NCI-H1417 (cell line): ENCODE results near the gene SSR1.
A peak's percentile ranks its signal among the peaks of the same experiment; 100 is the strongest.
"Not testable (repeated sequence)": the region's sequence is repeated elsewhere in the genome, so short reads cannot be mapped to it uniquely, and the experiment has no call there.

Experiments used
- DNase-seq, 3 experiments: peaks; one replicate each; lab custom pipeline; 2025; lab: John Stamatoyannopoulos, UW

SSR1 gene

DNA sequence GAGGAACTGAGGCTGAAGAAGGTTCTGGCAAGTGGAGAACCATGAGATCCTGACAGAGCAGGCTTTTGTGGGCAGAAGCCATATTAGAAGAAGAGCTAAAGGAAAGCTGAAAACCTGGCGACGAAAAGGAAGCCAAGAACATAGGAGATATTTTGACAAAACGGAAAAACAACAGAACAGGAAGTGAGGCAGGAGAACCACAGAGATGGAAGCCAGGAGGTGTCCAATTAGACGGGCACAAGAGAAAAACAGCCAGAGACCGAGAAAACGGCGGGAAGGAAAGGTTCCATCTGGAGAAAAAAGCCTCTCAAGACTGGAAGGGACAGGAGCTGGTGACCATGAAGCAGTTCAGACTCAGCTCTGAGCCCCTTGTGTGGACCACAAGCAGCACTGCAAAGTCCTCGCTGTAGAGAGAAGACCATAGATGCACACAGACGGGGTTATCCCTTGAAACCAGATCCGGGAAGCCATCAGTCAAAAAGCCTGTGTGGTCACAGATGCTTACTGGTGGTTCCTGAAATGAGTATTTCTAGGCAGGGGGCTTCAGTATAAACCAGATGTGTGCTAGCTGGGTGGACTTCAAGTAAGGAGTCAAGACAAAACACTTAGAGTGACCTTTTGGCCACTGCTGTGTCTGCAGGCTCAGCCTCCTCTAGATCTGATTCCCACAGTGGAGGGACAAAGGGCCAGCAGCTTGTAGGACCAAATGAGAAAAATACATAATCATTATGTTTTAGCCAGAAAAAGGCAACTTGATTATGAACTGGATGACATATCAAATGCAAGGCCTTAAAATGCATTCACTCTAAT is 30.7 kb downstream of the SSR1 start:
- no peak for DNase-seq

DNA sequence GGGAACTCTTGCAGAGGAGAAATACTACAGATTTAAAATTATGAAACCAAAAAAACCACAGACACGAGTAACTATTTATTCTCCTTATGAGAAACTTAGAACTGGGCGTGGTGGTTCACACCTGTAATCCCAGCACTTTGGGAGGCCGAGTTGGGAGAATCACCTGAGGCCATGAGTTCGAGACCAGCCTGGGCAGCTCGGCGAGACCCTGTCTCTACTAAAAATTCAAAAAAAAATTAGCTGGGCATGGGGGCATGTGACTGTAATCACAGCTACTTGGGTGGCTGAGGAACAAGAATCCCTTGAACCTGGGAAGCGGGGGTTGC is 36.8 kb downstream of the SSR1 start:
- no peak for DNase-seq

DNA sequence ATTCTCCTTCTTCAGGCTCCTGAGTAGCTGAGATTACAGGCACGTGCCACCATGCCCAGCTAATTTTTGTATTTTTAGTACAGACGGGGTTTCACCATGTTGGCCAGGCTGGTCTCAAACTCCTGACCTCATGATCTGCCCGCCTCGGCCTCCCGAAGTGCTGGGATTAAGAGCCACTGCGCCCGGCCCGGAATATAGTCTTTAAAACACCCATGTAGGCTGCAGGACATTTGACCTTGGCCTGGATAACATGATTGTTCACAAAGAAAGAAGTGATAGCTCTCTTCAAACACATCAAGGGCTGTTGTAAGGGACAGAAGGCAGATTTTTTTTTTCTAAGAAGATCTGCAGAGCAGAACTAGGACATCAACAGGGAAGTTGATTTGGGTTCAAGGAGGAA is 38.5 kb downstream of the SSR1 start:
- not testable (repeated sequence) for DNase-seq

DNA sequence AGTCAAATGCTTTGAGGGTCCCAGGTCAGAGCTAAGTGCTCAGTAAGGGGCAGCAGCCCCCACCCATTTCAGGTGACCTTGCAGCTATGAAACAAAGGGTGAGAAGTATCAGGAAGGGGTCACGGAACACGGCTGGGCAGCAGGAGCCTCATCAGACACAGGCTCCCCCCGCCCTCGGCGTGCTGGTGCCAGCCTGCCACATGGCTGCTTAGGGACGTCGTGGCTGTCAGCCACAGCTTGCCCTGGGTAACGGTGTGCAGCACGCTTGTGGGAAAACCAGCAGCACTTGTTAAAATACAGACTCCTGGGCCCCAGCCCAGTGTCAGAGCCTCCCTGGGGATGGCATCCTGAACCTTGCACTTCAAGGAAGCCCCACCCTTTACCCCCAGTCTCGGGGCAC is 39.3 kb downstream of the SSR1 start:
- no peak for DNase-seq

DNA sequence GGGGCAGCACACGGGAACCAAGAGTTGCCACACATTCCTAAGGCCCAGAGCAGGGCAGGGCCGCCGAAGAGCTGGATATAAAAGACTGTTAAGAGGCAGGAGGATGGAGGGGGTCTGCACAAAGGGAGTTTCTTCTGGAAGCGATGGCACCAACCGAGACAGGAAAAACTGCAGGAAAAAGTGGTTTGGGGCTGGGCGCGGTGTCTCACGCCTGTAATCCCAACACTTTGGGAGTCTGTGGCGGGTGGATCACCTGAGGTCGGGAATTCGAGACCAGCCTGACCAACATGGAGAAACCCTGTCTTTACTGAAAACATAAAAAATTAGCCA is 41.8 kb downstream of the SSR1 start:
- no peak for DNase-seq

DNA sequence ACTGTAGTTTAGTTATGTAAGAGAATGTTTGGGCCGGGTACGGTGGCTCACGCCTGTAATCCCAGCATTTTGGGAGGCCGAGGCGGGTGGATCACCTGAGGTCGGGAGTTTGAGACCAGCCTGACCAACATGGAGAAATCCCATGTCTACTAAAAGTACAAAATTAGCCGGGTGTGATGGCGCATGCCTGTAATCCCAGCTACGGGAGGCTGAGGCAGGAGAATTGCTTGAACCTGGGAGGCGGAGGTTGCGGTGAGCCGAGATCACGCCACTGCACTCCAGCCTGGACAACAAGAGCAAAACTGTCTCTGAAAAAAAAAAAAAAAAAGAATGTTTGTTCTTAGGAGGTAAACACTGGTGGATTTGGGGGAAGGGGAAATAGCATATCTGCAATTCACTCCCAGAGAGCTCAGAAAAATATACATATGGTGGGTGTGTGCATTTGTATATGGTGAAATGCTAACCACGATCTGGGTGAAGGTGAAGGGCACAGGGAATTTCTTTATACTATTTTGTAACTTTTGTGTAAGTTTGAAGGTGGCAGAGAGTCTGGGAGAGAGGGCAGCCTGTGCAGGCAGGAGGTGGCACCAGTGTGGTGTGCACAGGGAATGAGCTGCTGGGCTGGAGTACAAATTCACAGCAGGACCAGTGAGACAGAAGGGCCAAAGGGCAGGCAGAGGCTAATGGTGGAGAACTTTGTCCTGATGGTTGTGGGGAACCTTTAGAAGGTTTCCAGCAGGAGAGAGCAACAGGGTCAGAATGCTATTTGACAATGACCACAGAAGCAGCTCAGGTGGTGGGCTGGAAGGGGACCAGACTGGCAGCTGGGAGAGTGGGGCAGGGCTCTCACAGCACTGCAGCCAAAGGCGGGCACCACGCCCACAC is 42.4 kb downstream of the SSR1 start:
- DNase-seq, result no peak

DNA sequence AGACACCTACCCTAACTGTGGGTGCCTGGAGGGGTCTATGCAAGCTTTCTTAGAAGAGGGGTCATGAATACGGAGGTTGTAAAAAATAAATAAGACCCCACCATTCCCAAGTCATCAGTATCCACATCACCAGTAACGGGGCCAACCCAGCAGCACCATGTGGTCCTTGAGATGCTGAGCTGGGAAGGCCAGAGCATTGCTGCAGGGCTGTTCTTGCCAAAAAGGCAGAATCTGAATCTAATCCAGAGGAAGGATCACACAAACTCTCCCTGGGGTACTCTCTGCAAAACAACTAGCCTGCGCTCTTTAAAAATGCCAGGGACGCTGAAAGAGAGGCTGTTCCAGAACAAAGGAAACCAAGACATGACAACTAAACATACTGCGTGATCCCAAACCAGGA is 43.2 kb downstream of the SSR1 start:
- no peak for DNase-seq

DNA sequence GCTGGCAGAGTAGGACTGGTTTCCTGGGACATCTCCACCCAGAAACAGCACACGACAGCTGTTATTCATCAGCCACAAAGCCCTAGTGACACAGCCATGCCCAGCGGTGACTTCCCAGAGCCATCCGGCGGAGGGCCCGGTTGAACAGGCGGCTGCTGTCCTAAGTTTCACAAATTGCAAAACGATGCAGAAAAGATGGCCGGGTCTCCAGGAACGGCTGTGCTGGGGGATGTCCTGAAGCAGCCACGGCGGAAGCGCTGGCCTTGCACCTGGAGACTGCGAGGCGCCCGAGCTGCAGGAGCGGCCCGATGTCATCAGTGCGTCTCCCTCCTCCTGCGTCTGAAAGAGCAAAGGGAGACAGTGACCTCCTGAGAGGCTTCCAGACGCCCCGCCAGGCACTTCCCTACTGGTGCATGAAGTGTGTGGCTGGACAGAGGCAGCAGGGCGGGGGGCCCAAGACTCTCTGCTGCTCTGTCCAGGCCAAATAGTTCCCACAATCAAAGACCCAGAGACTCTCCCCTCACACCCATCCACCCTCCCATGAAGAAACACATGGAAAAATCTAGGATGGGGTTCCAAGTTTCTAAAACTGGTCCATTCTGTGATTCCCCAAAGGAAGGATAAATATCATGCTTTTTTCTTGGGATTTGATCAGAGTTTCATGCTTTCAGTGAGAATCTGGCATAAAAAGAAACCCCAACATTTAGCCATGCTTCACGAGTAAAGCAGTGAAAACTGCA is 44.0 kb downstream of the SSR1 start:
- no peak for DNase-seq

DNA sequence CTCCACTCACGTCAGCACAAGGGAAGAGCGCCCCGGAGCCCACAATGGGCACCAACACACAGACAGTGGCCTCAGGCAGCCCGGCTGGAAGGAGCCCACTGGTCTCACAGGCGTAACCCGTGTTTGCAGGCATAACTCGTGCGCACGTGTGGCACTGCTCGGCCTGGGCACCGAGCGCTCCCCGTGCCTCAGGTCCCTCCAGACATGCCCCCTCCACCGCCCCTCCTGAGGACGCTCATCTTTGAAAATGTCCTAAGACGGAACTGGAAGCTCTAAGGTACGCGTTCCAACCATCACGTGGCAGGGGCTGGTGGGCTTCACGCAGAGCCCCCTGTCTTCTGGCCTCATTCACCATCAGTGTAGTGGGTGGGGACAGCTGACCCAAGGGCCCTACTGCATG is 44.6 kb downstream of the SSR1 start:
- no peak for DNase-seq

DNA sequence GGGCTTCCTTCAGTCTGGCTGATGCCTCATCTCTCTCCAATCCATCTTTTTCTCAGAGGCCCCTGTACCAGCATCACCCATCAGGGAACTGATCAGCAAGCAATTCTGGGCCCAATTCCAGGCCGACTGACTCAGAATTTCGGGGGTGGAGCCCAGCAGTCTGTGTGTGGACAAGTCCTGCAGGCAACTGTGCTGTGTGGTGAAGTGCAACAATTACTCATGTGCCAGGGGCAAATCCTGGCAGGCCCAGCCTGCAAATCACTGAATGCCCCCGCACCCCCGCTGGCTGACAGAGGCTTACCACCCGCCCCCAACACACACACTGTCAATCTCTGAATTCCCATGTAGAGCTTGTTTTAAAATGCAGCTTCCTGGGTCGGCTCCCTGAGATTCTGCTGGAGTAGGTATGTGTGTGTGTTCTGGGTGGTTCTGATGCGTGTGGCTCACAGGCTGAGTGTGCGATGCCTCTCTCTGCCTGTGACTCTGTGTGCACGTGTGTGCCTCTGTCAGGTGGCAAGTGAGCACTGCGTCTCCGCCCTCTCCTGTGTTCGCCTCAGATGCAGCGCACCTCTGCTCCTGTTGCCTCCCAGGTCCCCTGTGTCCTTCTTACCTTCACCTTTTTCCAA is 45.4 kb downstream of the SSR1 start:
- DNase-seq, result no peak

DNA sequence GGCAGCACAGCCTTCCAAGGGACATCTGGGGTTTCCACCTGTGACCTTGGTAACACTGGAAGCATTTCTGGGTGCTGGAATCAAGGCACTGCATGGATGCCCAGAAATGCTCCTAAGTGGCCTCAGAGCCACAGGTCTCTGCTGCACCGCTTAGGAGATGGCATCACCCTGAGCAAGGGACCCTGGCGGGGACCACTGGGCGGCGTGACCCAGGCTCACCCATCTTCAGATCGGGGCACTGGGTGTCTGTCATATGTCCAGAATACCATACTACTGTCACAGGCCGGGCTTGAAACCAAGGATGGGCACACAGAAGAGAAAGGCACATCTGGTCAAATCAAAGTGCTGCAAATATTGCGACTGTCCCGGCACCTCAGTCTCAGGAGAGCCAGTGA is 45.9 kb downstream of the SSR1 start:
- no peak for DNase-seq

DNA sequence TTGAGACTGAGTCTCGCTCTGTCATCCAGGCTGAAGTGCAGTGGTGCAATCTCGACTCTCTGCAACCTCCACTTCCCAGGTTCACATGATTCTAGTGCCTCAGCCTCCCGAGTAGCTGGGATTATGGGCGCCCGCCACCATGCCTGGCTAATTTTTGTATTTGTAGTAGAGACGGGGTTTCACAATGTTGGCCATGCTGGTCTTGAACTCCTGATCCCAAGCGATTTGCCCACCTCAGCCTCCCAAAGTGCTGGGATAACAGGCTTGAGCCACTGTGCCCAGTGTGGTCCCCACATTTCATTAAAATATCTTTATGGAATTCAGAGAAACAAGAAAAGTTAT is 47.6 kb downstream of the SSR1 start:
- DNase-seq, result not testable (repeated sequence)

DNA sequence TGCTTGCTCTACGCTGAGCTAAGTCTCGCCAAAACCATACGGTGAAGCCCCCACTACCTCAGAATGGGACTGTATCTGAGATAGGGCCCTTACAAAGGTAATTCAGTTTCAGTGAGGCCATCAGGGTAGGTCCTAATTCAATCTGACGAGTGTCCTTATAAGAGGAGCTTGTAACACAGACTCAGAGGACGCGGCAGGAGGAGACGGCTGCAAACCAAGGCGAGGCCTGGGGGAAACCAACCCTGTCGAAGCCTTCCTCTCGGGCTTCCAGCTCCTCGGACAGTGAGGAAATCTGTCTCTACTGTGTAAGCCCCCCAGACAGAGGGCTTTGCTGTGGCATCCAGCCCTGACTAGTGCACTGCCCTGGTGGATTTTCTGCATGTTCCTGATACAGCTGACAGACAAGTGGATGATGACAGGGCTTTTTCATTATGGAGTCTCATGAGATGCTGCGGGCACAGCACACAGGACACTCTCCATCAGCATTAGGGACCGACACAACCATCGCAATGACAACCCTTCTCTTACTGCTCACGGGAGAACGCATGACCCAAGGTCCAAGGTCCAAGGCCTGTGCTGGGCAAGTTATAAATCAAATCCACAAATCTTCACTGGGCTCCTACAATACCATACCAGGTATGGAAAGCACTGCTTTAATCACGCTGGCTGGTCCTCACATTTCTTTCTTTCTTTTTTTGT is 48.2 kb downstream of the SSR1 start:
- no peak for DNase-seq

DNA sequence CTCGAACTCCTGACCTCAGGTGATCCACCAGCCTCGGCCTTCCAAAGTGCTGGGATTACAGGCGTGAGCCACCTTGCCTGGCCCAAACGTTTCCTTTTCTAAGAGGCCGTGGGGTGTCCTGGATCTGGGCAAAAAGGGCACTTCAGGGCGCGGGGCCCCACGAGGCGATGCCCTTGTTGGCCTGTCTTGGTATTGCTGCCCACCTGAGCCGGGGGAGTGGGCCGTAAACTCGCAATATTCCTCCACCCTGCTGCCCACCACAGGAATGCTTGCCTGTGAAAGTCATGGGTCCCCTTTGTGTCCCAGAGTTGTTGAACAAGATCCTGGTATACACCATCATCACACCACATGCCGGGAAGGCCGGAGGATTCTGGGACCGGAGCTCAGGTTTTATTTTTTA is 49.0 kb downstream of the SSR1 start:
- DNase-seq, result no peak

DNA sequence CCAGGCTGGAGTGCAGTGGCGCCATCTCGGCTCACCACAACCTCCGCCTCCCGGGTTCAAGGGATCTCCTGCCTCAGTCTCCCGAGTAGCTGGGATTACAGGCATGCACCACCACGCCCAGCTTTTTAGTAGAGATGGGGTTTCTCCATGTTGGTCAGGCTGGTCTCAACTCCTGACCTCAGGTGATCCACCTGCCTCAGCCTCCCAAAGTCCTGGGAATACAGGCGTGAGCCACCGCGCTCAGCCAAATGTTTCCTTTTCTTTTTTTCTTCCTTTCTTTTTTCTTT is 49.5 kb downstream of the SSR1 start:
- not testable (repeated sequence) for DNase-seq

DNA sequence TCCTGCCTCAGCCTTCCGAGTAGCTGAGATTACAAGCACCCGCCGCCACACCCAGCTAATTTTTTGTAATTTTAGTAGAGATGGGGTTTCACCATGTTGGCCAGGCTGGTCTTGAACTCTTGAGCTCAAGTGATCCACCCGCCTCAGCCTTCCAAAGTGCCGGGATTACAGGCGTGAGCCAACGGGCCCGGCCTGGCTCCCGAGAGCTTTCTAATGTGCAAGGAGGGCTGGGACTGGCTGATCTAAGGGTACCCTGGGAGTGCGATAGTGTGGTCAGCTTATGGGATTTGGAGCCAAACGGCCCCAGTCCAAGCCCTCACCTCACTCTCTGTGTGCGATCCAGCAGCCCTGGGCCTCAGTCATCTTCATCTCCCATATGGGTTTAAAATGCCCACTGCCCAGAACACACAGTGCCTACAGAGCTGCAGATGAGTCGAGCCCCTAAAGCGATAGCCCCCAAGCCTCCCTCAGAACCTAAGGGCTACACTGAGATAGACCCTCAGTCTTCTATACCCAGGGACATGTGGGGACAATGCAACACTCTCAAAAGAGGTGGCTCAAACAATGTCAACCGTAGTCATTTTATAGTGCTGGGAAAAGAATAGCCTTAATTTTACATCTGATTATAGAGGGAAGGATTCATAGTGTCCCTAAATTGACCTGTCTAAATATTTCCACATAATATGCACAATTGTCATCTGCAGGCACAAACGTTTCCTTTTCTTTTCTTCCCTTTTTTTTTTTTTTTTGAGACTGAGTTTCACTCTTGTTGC is 50.1 kb downstream of the SSR1 start:
- DNase-seq, result no peak

DNA sequence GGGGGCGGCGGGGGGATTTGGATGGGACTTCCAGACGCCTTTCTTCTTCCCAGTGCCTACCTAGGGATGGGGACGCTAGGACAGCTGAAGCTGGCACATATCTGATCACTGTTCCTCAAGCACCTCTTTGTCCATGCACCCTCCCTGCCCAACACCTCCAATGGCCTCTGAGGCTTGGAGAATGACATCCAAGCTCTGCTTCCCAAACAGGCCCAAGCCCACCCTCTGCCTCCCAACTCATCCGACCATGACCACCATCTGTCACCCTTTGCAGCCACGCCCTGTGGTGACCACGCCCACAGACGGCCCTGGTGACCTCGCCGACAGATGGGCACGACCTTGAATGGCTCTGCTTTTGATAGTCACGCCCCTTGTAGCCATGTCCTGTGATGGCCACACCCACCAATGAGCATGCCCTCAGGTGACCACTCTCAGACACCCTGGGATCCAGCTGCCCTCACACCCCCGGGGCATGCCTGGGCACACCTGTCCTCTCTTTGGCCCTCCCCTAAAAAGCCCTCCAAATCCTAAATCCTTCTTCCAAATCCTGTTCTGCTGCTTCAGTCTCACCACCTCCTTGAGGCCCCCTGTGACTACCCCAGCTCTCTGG is 51.0 kb downstream of the SSR1 start:
- DNase-seq, result peak; percentile 49 to 73 (median 60)

DNA sequence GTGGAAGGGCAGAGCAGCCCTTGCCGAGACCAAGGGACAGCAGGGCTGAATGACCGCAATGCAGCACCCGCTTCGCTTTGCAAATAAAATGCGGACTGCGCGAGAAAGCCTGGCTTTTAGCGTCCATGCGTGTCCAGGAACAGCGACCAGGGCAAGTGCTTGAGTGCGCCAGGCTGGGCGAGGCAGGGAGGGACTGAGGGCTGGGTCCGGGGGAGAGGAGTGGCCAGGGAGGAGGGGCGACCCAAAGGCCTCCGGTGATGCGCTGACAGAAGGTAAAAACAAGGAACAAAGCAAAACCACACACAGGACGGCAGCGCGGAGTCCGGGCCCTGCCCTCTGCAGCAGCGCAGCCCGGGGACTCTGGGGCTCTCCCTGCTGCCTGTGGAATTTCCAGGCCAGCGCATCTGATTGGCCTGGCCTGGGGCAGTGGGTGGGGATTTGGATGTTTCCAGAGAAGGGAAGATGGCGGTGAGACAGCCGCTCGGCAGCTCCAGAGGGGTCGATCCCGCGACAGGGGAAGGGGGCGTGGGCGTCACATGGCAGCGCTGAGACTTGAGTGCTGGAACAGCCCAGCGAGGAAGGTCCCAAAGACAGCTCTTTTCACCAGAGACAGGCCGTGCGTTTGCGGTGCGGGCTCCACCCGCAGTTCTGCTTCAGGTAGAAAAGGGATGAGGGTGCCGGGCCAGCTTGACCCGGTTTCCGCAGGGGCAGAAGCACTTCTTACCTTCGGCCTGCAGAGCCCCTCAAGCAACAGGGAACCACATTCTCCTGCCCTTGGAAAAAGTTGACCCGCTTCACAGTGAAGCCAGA is 51.8 kb downstream of the SSR1 start:
- DNase-seq, result peak; percentile 79 to 85 (median 84)

DNA sequence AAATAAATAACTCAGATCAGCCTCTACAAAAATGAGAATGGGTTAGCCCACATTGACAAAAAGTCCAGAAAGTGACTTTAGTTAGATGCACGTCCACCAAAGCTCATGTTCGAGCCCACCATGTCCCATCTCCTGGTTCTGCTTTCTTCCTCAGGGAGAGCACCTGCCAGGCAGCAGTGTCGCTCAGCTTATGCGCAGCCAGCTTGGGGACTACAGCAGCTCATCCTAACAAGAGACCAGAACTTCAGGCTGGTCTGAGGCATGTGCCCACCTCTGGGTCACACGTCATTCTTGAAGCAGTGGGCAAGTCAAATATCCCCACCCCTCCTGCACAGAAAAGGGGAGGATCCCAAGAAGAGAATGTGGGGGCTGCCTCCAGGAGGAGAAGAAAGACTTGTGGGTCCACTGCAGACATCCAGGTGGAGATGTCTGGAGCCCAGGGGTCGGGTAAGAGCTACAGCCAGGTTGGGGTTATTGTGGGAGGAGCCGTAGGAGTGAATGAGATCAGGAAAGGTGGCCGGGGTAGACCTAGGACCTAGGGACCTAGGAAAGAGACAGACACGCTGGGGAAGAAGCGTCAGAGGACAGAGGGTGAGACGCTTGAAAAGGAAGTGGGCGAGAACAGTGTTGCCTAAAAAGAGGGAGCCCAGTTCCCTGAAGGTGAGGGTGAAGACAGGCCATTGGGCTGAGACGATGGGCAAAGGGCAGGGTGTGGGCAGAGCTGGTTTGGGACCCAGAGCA is 52.5 kb downstream of the SSR1 start:
- no peak for DNase-seq
